Stimulated activated CD8-positive, alpha-beta memory T cell treated with anti-CD3 and anti-CD28 coated beads, Interleukin-7, amount 100 ng/mL, for 1 hour (primary cell): ENCODE results near the gene NGF.
"Not testable (repeated sequence)": the region's sequence is repeated elsewhere in the genome, so short reads cannot be mapped to it uniquely, and the experiment has no call there.

Experiments used
- DNase-seq, 2 donors: peaks; one replicate each; pipeline ENCODE4 v3.0.0-alpha.2; 2020; ENCODE audit warnings: low read depth in 2 of 2

The NGF gene

GRCh38 chr1:115309504-115309903, 28.5 kb downstream of the NGF start:
- not testable (repeated sequence) for DNase-seq

- no peak for DNase-seq
Measured at GRCh38 chr1:115308969-115309368, 29.1 kb downstream of the NGF start.

GRCh38 chr1:115307661-115308060, 30.4 kb downstream of the NGF start:
- no peak for DNase-seq

GRCh38 chr1:115306146-115306545, 31.9 kb downstream of the NGF start:
- DNase-seq = no peak

GRCh38 chr1:115303364-115303763, 34.7 kb downstream of the NGF start:
- DNase-seq = no peak

GRCh38 chr1:115302390-115302961, 35.6 kb downstream of the NGF start:
- DNase-seq = no peak

GRCh38 chr1:115301438-115302020, 36.5 kb downstream of the NGF start:
- no peak for DNase-seq

- no peak for DNase-seq
Measured at GRCh38 chr1:115300087-115300876, 37.8 kb downstream of the NGF start.

GRCh38 chr1:115299266-115299665, 38.8 kb downstream of the NGF start:
- DNase-seq = no peak

- DNase-seq = no peak
Measured at GRCh38 chr1:115296981-115297380, 41.1 kb downstream of the NGF start.

GRCh38 chr1:115295904-115296696, 41.9 kb downstream of the NGF start:
- no peak for DNase-seq

- no peak for DNase-seq
Measured at GRCh38 chr1:115293899-115294298, 44.1 kb downstream of the NGF start.

- DNase-seq = no peak
Measured at GRCh38 chr1:115293006-115293405, 45.0 kb downstream of the NGF start.

- DNase-seq = no peak
Measured at GRCh38 chr1:115291741-115292140, 46.3 kb downstream of the NGF start.

- DNase-seq = no peak
Measured at GRCh38 chr1:115289940-115290339, 48.1 kb downstream of the NGF start.

GRCh38 chr1:115288591-115289198, 49.4 kb downstream of the NGF start:
- no peak for DNase-seq

GRCh38 chr1:115286431-115287205, 51.4 kb downstream of the NGF start:
- DNase-seq = no peak

GRCh38 chr1:115284209-115284608, 53.8 kb downstream of the NGF start:
- DNase-seq = no peak

- DNase-seq = no peak
Measured at GRCh38 chr1:115283681-115284146, 54.3 kb downstream of the NGF start.

GRCh38 chr1:115283249-115283648, 54.8 kb downstream of the NGF start:
- no peak for DNase-seq

- DNase-seq = no peak
Measured at GRCh38 chr1:115282807-115283208, 55.2 kb downstream of the NGF start.
